SJSA1 (cell line): ENCODE measurements around the gene TNS2. TPM values are rescaled to one million over a fixed set of nuclear protein-coding genes. Genes with fewer than 3 reads are reported as not detected.
A peak's percentile ranks its signal among the peaks of the same experiment; 100 is the strongest.
"Not testable (repeated sequence)": the region's sequence is repeated elsewhere in the genome, so short reads cannot be mapped to it uniquely, and the experiment has no call there.

Experiments used
- DNase-seq, 2 experiments: peaks; one replicate each; pipeline ENCODE4 v3.0.0-alpha.2; 2015 to 2020; ENCODE audit warnings: low spot score in 2 of 2, low read depth in 1 of 2
- H3K27ac ChIP-seq: fragments of 250-450 bp; sonication (Bioruptor Pico); 2 replicates; pipeline ENCODE4 v1.5.1; 2020; ENCODE audit warnings: mild to moderate bottlenecking, moderate library complexity
- H3K27me3 ChIP-seq: fragments of 250-450 bp; sonication (Bioruptor Pico); replicated peaks from 2 replicates; pipeline ENCODE4 v1.5.1; 2020; ENCODE audit warnings: mild to moderate bottlenecking, moderate library complexity
- H3K36me3 ChIP-seq: fragments of 250-450 bp; sonication (Bioruptor Pico); 2 replicates; pipeline ENCODE4 v1.5.1; 2020; ENCODE audit warnings: mild to moderate bottlenecking
- H3K4me1 ChIP-seq: fragments of 250-450 bp; sonication (Bioruptor Pico); replicated peaks from 2 replicates; pipeline ENCODE4 v1.6.1; 2021; ENCODE audit warnings: mild to moderate bottlenecking
- H3K4me3 ChIP-seq: fragments of 250-450 bp; sonication (Bioruptor Pico); 2 replicates; pipeline ENCODE4 v1.5.1; 2020; ENCODE audit warnings: mild to moderate bottlenecking
- H3K9me3 ChIP-seq: fragments of 250-450 bp; sonication (Bioruptor Pico); replicated peaks from 2 replicates; pipeline ENCODE4 v1.5.1; 2020; ENCODE audit warnings: mild to moderate bottlenecking
- total RNA-seq: library from RNA; depleted of rRNA; stranded (reverse); fragments of >200 nt; shearing (Covaris generic); gene quantifications from 2 replicates; pipeline ENCODE4 v1.2.3, GENCODE V29; 2014

The TNS2 gene
- total RNA-seq, 1 experiment from 2014 or later = 8.8 TPM

DNA sequence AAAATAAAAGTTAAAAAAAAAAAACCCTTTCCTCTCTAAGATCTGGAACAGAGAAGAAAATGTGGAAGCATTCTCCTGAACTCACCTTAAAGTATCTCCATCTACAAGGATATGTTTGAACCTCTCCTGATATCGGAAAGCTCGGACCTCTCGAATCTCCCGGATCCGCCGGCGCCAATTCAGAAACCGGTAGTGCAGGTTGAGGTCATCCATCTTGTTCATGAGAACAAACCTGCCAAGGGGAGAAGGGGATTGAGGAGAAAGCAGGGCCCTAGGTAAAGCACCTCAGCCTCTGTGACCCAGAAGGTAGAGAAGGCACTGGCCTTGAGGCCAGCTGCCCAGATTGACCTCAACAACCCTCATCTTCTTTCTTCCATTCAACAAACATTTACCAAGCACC is 27.2 kb downstream of the TNS2 start:
- H3K36me3 ChIP-seq = peaks cover 44% of the 10 kb centered on the region
- no peak for DNase-seq
- H3K4me3 ChIP-seq = no peak overlapping the region
- H3K4me1 ChIP-seq = peaks cover 31% of the 10 kb centered on the region
- H3K9me3 ChIP-seq = no peaks in the 10 kb centered on the region
- H3K27me3 ChIP-seq = no peaks in the 10 kb centered on the region
- no peak overlapping the region for H3K27ac ChIP-seq

DNA sequence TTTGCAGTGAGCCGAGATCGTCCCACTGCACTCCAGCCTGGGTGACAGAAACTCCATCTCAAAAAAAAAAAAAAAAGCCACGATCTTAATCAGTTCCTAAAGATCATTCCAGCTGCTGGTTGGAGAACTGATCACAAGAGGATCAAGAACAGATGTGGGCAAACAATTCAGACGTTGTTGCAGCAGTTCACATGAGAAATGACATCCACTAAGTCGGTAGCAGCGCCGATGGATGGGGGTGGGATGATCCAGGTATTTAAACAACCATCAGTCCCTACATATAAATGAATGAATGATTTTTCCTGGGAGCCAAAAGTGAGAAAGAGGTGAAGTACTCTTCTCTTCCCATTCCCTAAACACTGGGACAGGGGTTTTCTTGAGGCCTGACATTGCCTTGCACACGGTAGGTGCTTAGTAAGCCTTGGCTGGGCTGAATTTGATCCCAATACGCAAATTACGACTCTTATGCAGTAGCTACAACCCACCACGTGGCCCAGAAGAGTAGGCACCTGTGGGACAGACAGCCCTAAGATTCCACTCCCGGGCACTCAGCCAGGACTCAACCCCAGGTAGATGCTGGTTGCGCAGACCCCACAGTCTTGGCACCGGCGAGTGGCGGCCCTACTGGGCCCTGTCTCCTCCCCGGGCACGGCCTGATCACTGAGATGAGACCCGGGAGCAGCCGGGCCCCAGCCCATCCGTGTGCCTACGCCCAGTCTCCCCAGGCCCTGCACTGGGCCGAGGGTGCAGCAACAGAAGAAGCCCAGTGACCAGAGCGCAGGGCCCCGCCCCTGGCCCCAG is 28.8 kb downstream of the TNS2 start:
- peaks cover 26% of the 10 kb centered on the region for H3K4me1 ChIP-seq
- H3K36me3 ChIP-seq = peaks cover 32% of the 10 kb centered on the region
- H3K9me3 ChIP-seq = no peaks in the 10 kb centered on the region
- peak overlapping the region; percentile 14; the same call in 1 of the 2 replicates for H3K27ac ChIP-seq
- H3K4me3 ChIP-seq = peak overlapping the region; percentile 51
- H3K27me3 ChIP-seq = no peaks in the 10 kb centered on the region
- DNase-seq = peak in 1 of 2 experiments; percentile 43

DNA sequence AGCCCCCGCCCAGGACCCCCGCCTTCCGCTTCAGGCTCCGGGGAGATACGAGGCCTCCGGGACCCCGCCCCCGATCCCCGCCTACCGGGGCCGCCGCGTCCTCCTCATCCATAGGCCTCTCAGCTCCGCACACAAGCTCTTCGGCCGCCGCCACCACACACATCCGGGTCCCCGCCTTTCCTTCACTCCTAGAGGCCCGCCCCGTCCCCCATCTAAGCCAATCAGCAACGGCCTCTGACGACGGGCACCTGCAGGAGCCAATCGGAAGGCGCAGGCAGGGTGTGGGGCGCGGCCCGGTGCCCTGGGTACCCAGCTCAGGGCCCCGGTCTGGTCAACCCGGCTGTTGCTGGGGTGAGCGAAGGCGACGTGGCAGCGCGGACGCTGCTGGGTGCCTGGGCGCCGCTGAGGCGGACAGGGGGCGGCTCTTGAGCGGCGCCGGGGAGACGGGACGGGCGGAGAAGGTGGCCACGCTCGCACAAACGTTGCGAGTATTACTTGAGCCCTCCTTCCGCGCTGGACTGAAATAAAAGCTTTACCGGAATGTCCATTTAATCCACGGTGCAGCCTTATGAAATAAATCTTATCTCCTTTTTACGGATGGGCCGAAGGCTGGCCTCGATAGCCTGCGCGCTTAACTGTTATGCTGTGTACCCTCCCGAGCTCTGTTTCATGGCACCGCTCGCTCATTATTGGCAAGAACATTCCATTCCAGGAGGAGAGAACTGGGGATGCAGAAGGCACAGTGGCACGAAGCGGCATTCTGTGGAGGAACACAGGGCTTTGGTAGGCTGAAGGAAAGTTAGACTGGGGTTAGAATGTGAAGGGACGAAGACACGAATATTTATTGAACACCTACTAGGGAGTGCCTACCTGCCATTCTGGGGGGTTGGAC is 29.6 kb downstream of the TNS2 start, which contains the start of gene SPRYD3:
Gene SPRYD3 (minus strand): TSS at position 165 of the 892 bp plus-strand sequence. CDS start 57 bp downstream, at position 108.
- peak within 1 kb of the TSS; percentile 51 for H3K4me3 ChIP-seq

DNA sequence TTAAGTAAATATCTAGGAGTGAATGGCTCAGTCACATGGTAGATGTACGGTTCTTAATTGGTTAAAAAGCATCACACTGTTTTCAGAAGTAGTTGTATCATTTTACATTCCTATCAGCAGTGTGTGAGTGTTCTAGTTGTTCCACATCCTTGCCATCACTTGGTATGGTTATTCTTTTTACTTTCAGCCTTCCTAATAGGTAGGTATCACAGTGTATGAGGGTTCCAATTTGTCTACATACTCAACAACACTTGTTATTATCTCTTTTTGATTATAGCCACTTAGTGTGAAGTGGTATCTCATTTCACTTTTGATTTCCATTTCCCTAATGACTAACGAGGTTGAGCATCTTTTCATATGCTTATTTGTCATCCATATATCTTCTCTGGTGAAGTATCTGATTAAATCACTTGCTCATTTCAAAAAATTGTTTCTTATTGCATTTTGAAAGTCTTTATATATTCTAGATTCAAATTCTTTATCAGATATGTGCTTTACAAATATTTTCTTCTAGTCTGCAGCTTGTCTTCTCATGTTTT is 32.8 kb downstream of the TNS2 start:
- DNase-seq = no peak
- Histone ChIP-seq H3K27ac (no peak overlapping the region), H3K36me3 (peaks cover 2% of the 10 kb centered on the region), H3K4me3 (no peak overlapping the region), H3K4me1 (peaks cover 26% of the 10 kb centered on the region), H3K27me3 (no peaks in the 10 kb centered on the region), H3K9me3 (0 out of 2 replicates have a peak, but pooled peaks cover 4% of the 10 kb centered on the region)

More for the DNA sequence above, 29.6 kb downstream of the TNS2 start, which contains the start of gene SPRYD3:
- no peaks in the 10 kb centered on the region for H3K27me3 ChIP-seq
- peaks cover 31% of the 10 kb centered on the region for H3K36me3 ChIP-seq
- no peaks in the 10 kb centered on the region for H3K9me3 ChIP-seq
- peak within 1 kb of the TSS; percentile 71 for H3K27ac ChIP-seq
- H3K4me1 ChIP-seq = peaks cover 26% of the 10 kb centered on the region
- DNase-seq = peak; percentile 97 to 99

DNA sequence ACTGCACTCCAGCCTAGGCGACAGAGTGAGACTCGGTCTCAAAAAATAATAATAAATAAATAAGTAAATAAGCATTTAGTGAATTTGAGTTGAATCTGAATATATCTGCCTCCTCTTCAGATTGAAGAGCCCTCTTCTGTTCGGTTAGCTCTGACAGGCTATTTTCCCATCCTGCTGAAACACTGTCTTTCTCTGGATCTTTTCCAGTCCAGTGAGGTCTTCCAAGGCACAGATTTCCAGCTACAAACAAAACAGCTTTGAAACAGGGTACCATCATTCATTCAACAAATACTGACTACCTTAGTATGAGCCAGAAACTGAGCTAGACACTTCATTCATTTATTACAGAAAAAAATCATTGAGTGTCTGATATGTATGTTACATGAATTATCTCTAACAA is 36.5 kb downstream of the TNS2 start:
- DNase-seq = no peak
- Histone ChIP-seq H3K27me3 (no peaks in the 10 kb centered on the region), H3K9me3 (0 out of 2 replicates have a peak, but pooled peaks cover 4% of the 10 kb centered on the region), H3K4me1 (no peaks in the 10 kb centered on the region), H3K27ac (no peak overlapping the region), H3K4me3 (no peak overlapping the region), H3K36me3 (no peaks in the 10 kb centered on the region)

DNA sequence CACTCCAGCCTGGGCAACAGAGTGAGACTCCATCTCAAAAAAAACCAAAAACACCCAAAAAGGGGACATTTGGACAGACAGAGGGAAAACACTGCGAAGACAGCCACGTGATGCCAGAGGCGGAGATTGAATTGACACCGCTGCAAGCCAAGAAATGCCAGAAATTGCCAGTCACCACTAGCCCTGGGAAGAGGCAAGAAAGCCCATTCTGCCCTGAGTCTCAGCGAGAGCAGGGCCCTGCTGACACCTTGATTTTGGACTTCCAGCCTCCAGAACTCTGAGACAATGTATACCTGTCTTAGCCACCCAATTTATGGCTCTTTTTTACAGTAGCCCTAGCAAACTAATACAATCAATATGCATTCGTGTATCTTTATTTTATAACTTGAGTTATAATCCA is 40.2 kb downstream of the TNS2 start:
- Histone ChIP-seq H3K4me3 (no peak overlapping the region), H3K36me3 (no peaks in the 10 kb centered on the region), H3K27ac (no peak overlapping the region), H3K4me1 (no peaks in the 10 kb centered on the region), H3K27me3 (no peaks in the 10 kb centered on the region), H3K9me3 (0 out of 2 replicates have a peak, but pooled peaks cover 4% of the 10 kb centered on the region)
- no peak for DNase-seq

DNA sequence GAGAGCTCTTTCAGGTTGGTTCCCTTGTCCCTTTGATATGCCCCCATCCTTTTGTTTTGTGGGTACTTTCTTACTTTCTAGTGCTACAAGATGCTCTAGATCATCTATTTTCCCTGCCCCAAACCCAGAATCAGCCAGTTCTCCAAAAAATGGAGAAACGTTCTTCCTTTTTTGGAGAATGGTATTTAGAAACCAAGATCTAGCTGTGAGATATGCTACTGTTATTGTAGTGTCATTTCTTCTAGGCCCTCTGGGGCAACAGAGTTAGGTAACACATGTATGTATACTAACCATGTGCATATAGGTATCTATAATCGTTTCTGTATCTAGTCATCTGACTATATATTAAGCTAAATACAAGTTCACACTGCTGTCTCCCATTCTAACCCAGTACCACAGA is 40.7 kb downstream of the TNS2 start:
- Histone ChIP-seq H3K4me3 (no peak overlapping the region), H3K4me1 (no peaks in the 10 kb centered on the region), H3K27ac (no peak overlapping the region), H3K27me3 (no peaks in the 10 kb centered on the region), H3K36me3 (no peaks in the 10 kb centered on the region), H3K9me3 (0 out of 2 replicates have a peak, but pooled peaks cover 3% of the 10 kb centered on the region)
- DNase-seq = no peak

DNA sequence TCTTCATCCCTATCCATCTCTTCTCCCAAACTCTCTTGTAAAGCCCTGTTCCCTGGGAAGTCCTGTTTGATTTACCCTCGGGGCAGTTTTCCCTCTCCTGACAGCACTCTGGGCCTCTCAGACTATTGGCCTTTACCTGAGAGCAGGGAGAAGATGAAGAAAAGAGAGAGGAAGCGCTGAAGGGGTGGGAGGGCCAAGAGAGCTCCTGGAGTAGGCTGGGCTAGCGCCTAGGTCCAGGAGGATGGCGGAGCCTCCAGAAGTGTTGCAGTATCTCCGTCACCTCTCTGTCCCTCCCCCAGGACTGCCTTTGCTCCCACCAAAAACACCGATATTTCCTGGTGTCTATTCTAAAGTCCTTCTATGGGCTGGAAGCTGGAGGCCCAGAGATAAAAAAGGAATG is 41.9 kb downstream of the TNS2 start:
- Histone ChIP-seq H3K27ac (no peak overlapping the region), H3K27me3 (no peaks in the 10 kb centered on the region), H3K36me3 (no peaks in the 10 kb centered on the region), H3K4me3 (no peak overlapping the region), H3K4me1 (peaks cover 9% of the 10 kb centered on the region), H3K9me3 (no peaks in the 10 kb centered on the region)
- DNase-seq = no peak

DNA sequence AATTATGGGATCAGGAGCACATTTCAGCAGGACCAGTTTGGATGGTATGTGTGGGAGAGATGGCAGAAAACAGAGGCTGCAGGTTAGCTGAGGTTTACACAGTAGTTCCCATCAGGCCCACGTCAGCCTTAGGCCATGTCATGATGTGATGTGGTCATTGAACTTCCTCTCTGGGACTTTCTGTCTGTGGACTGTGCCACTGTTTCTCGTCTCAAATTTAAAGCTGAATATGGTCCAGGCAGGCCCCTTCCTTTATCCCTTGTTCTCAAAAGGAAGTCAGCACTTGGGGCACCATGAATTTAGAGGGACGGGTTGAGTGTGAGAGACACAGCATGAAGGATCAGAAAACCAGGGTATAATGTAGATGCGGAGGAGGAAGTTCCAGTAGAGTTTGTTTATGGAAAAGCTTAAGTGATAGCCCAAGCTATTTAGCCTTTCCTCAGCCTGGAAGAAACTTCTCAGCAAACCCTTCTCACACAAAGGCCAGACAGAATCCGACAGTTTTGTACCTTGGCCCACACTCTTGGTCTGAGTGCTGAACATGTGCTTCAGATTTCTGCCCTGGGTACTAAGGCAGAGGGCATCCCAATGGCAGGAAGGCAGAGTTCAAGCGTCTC is 44.0 kb downstream of the TNS2 start:
- DNase-seq = no peak
- Histone ChIP-seq H3K4me1 (peaks cover 30% of the 10 kb centered on the region), H3K36me3 (no peaks in the 10 kb centered on the region), H3K4me3 (no peak overlapping the region), H3K9me3 (no peaks in the 10 kb centered on the region), H3K27ac (no peak overlapping the region), H3K27me3 (no peaks in the 10 kb centered on the region)

DNA sequence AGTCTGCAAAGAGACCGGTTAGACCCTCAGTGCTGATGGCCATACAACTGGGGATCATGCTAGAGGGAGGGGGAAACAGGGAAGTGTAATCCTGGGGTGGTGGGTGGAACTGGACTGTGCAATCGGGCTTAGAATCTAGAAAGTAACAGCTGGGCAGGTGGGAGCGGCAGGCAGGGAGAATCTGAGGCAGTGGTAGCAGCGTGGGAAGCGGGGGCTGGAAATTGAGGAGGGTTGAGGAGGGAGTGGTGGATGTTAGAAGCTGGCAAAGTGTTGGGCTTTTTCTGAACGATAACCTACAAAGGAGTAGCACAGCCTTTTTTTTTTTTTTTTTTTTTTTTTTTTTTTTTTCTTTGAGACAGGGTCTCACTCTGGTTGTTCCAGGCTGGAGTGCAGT is 44.5 kb downstream of the TNS2 start:
- peaks cover 35% of the 10 kb centered on the region for H3K4me1 ChIP-seq
- no peak for DNase-seq
- H3K36me3 ChIP-seq = no peaks in the 10 kb centered on the region
- H3K27me3 ChIP-seq = no peaks in the 10 kb centered on the region
- H3K27ac ChIP-seq = no peak overlapping the region
- H3K4me3 ChIP-seq = no peak overlapping the region
- H3K9me3 ChIP-seq = no peaks in the 10 kb centered on the region

DNA sequence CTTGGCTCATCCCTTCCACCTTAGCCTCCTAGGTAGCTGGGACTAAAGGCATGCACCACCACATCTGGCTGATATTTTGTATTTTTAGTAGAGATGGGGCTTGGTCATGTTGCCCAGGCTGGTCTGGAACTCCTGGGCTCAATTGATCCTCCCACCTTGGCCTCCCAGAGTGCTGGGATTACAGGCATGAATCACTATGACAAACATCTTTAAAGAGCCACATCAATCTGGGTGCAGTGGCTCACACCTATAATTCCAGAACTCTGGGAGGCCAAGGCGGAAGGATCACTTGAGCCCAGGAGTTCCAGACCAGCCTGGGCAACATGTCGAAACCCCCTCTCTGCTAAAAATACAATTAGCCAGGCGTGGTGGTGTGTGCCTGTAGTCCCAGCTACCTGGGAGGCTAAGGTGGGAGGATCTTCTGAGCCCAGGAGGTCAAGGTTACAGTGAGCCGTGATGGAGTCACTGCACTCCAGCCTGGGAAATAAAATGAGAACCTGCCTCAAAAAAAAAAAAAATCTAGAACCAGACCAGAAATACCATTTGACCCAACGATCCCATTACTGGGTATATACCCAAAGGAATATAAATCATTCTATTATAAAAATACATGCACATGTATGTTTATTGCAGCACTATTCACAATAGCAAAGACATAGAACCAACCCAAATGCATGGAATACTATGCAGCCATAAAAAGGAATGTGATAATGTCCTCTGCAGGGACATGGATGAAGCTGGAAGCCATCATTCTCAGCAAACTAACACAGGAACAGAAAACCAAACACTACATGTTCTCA is 45.1 kb downstream of the TNS2 start:
- H3K27ac ChIP-seq, H3K36me3 ChIP-seq, H3K27me3 ChIP-seq, H3K4me3 ChIP-seq, DNase-seq, H3K9me3 ChIP-seq: not testable (repeated sequence)
- peaks cover 35% of the 10 kb centered on the region for H3K4me1 ChIP-seq

DNA sequence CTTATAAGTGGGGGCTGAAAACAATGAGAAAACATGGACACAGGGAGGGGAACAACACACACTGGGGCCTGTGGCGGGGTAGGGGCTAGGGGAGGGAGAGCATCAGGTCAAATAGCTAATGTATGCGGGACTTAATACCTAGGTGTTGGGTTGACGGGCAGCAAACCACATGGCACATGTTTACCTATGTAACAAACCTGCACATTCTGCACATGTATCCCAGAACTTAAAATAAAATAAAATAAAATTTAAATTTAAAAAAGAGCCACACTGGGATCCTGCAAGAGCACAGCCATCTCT is 45.7 kb downstream of the TNS2 start:
- H3K36me3 ChIP-seq, H3K27me3 ChIP-seq, H3K4me3 ChIP-seq, H3K27ac ChIP-seq, DNase-seq, H3K9me3 ChIP-seq: not testable (repeated sequence)
- H3K4me1 ChIP-seq = peaks cover 35% of the 10 kb centered on the region
